Lower leg skin (tissue), 4 donors: ENCODE data around the gene POLL. TPM values are rescaled to one million over a fixed set of nuclear protein-coding genes. Genes with fewer than 3 reads are reported as not detected.

Experiments
- DNase-seq, 2 donors: peaks; one replicate each; pipeline ENCODE4 v3.0.0-alpha.2; 2019; ENCODE audit warnings: low spot score in 2 of 2
- H3K4me3 ChIP-seq: fragments of 200-600 bp; sonication (generic); 2 replicates; pipeline ENCODE4 v1.5.1; 2017; ENCODE audit warnings: mild to moderate bottlenecking, low read depth; ENCODE audit not compliant: poor library complexity, severe bottlenecking
- CTCF ChIP-seq, 3 donors: fragments of 450-650 bp; IDR thresholded peaks; one replicate each; pipeline ENCODE4 v1.5.1; 2016; ENCODE audit warnings: antibody characterized with exemption in 3 of 3, mild to moderate bottlenecking in 3 of 3, moderate library complexity in 2 of 3
- POLR2A ChIP-seq, 2 donors: fragments of 450-650 bp; IDR thresholded peaks; one replicate each; pipeline ENCODE4 v1.6.1; 2016 to 2017; ENCODE audit warnings: antibody characterized with exemption in 2 of 2, mild to moderate bottlenecking in 1 of 2, moderate library complexity in 1 of 2
- WGBS, 2 donors: methylation state at CpG; one replicate each; pipeline ENCODE4 v1.1.5; 2018; 5-methylcytosine and 5-hydroxymethylcytosine counted together
- intact Hi-C: fragments of 100-400 bp; cut with DNase I; formaldehyde crosslinking; loops from one replicate; pipeline ENCODE4 v1.15.0; 2023; ENCODE audit warnings: low total_unique reads
- total RNA-seq, 4 donors: library from RNA; depleted of rRNA; stranded (reverse); fragments of >200 nt; gene quantifications; one replicate each; pipeline ENCODE4 v1.1.0, GENCODE V29; 2016

Gene POLL
- total RNA-seq, 4 donors from 2014 or later, result 13.6 to 19.9 (median 17.1) TPM

GRCh38 chr10:101625821-101626412 is 37.9 kb upstream of the POLL start:
- TF ChIP-seq CTCF (IDR thresholded peaks at IDR 0.05) (no peak), POLR2A (IDR thresholded peaks at IDR 0.05) (no peak)
- no peak for DNase-seq
- 13 to 29% methylated on average over 1 of the region's 1 CpG for WGBS, 2 donors
- intact Hi-C loops, result no loop called here
- H3K4me3 ChIP-seq, result no peak overlapping the region

GRCh38 chr10:101624526-101625102 is 36.6 kb upstream of the POLL start:
- intact Hi-C loops, result no loop called here
- WGBS, 2 donors, result 60 to 71% methylated on average over 4 of the region's 4 CpGs
- DNase-seq, result no peak
- H3K4me3 ChIP-seq, result no peak overlapping the region
- no peak for TF ChIP-seq POLR2A (IDR thresholded peaks at IDR 0.05)
- TF ChIP-seq CTCF (IDR thresholded peaks at IDR 0.05), result no peak

GRCh38 chr10:101623528-101623927 is 35.5 kb upstream of the POLL start:
- intact Hi-C loops, result no loop called here
- H3K4me3 ChIP-seq, result no peak overlapping the region
- WGBS, 2 donors, result 72 to 74% methylated on average over 1 of the region's 1 CpG
- TF ChIP-seq CTCF (IDR thresholded peaks at IDR 0.05) (no peak), POLR2A (IDR thresholded peaks at IDR 0.05) (no peak)
- no peak for DNase-seq

GRCh38 chr10:101619983-101620382 is 31.9 kb upstream of the POLL start:
- H3K4me3 ChIP-seq, result no peak overlapping the region
- TF ChIP-seq POLR2A (IDR thresholded peaks at IDR 0.05), result no peak
- no peak for DNase-seq
- intact Hi-C loops, result no loop called here
- 94 to 96% methylated on average over 6 of the region's 6 CpGs for WGBS, 2 donors

GRCh38 chr10:101618871-101619270 is 30.8 kb upstream of the POLL start:
- intact Hi-C loops, result no loop called here
- TF ChIP-seq POLR2A (IDR thresholded peaks at IDR 0.05), result no peak
- TF ChIP-seq CTCF (IDR thresholded peaks at IDR 0.05), result no peak

GRCh38 chr10:101617824-101618568 is 29.9 kb upstream of the POLL start:
- DNase-seq, result no peak
- no peak for TF ChIP-seq CTCF (IDR thresholded peaks at IDR 0.05)
- no peak for TF ChIP-seq POLR2A (IDR thresholded peaks at IDR 0.05)
- intact Hi-C loops, result no loop called here
- no peak overlapping the region for H3K4me3 ChIP-seq
- WGBS, 2 donors, result 88 to 96% methylated on average over 4 of the region's 4 CpGs

More at GRCh38 chr10:101618871-101619270, 30.8 kb upstream of the POLL start:
- WGBS, 2 donors, result 97 to 100% methylated on average over 2 of the region's 2 CpGs
- no peak for DNase-seq
- no peak overlapping the region for H3K4me3 ChIP-seq
